Activated CD4-positive, CD25-positive, alpha-beta regulatory T cell treated with anti-CD3 and anti-CD28 coated beads, Interleukin-2, amount 50 U/mL, for 16 hours (primary cell): Measurements from ENCODE around the gene MRPL39.

Experiments
- DNase-seq: peaks from one replicate; pipeline ENCODE4 v3.0.0-alpha.2; 2020; ENCODE audit warnings: low read depth, low spot score

MRPL39 gene

GRCh38 chr21:25536752-25537151 is 70.5 kb downstream of the MRPL39 start:
- no peak for DNase-seq

- no peak for DNase-seq
Observed at GRCh38 chr21:25535849-25536248, 71.4 kb downstream of the MRPL39 start.
